ENCODE data around the gene BARX1.
A peak's percentile ranks its signal among the peaks of the same experiment; 100 is the strongest.

The BARX1 gene

DNA sequence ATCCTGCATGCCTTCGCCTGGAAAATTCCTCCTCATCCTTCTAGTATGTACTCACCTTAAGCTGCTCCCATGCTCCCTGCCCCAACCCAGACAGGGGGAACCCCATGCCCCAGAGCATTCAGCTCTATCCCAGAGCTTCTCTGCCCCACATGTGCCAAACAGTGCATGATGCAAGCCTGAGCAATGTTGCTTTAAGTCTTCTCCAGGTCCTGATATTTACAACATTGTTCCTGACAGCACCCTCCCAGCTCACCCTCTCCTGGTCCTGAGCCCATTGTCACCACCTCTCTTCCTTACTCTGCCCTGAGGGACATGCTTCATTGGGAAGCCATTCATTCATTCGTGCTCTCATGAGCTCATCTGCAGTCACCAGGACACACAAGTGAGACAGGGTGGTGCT is 23.4 kb upstream of the BARX1 start (continued):
- TF ChIP-seq ZNF341 (tag by site-specific recombination; IDR thresholded peaks at IDR 0.05; ENCODE audit: low read depth) (no peak), ZBTB21 (tag by site-specific recombination; IDR thresholded peaks at IDR 0.05) (no peak), ZNF701 (tag by site-specific recombination; IDR thresholded peaks at IDR 0.05) (no peak), ZNF223 (tag by site-specific recombination; IDR thresholded peaks at IDR 0.05) (no peak), BCL11B (tag by site-specific recombination; IDR thresholded peaks at IDR 0.05; ENCODE audit: low read depth) (no peak), ZBTB8A (tag by site-specific recombination; IDR thresholded peaks at IDR 0.05) (no peak)
- TF ChIP-seq, protein P1, sequence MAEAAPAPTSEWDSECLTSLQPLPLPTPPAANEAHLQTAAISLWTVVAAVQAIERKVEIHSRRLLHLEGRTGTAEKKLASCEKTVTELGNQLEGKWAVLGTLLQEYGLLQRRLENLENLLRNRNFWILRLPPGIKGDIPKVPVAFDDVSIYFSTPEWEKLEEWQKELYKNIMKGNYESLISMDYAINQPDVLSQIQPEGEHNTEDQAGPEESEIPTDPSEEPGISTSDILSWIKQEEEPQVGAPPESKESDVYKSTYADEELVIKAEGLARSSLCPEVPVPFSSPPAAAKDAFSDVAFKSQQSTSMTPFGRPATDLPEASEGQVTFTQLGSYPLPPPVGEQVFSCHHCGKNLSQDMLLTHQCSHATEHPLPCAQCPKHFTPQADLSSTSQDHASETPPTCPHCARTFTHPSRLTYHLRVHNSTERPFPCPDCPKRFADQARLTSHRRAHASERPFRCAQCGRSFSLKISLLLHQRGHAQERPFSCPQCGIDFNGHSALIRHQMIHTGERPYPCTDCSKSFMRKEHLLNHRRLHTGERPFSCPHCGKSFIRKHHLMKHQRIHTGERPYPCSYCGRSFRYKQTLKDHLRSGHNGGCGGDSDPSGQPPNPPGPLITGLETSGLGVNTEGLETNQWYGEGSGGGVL (tag by site-specific recombination; IDR thresholded peaks at IDR 0.05): peak; percentile 72

DNA sequence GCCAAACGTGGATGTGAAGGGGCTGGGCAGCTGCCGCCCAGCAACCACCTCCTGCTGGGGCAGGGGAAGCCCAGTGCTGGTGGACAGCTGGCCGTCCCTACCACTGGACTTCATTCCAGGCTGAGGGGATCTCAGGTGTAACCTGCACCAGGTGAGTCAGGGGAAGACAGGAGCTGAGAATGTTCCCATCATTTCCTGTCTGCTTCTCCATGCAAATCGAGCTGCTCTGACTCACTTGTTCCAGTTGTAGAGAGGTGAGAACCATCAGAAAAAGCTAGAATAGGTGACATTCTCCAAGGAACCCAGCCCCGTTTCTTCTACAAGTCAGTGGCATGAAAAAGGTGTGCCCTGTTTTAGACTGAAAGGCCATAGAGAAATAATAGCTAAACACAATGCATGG is 21.8 kb upstream of the BARX1 start:
- H3K36me3 ChIP-seq (ENCODE audit: control insufficient read depth in 2 of 2, insufficient read depth in 1 of 2, low read length in 2 of 2): no peaks in the 10 kb centered on the region
- H3K27ac ChIP-seq (ENCODE audit: extremely low read depth, low read depth, low read length): no peak overlapping the region
- ChIA-PET POLR2A (no interaction called here), CTCF (interaction anchor here (0.7 to 1.0 kb wide), 4 partner anchors 18 to 236 kb away, joined by 3 to 5 read pairs (median 4); no protein-coding TSS in a partner anchor)
- TF ChIP-seq, protein P2, sequence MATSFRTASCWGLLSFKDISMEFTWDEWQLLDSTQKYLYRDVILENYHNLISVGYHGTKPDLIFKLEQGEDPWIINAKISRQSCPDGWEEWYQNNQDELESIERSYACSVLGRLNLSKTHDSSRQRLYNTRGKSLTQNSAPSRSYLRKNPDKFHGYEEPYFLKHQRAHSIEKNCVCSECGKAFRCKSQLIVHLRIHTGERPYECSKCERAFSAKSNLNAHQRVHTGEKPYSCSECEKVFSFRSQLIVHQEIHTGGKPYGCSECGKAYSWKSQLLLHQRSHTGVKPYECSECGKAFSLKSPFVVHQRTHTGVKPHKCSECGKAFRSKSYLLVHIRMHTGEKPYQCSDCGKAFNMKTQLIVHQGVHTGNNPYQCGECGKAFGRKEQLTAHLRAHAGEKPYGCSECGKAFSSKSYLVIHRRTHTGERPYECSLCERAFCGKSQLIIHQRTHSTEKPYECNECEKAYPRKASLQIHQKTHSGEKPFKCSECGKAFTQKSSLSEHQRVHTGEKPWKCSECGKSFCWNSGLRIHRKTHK (tag by site-specific recombination; IDR thresholded peaks at IDR 0.05): no peak
- TF ChIP-seq ZNF155 (tag by site-specific recombination; IDR thresholded peaks at IDR 0.05) (no peak), ZNF707 (tag by site-specific recombination; IDR thresholded peaks at IDR 0.05) (no peak), ZNF600 (tag by site-specific recombination; IDR thresholded peaks at IDR 0.05) (no peak), ZNF214 (tag by site-specific recombination; IDR thresholded peaks at IDR 0.05; ENCODE audit: borderline replicate concordance) (no peak)
- H3K9me3 ChIP-seq (ENCODE audit: control insufficient read depth, insufficient read depth, low read depth, low read length): no peaks in the 10 kb centered on the region
- H3K4me3 ChIP-seq (ENCODE audit: low read depth, low read length): no peak overlapping the region
- H3K4me1 ChIP-seq (ENCODE audit: control insufficient read depth, insufficient read depth, low read length): no peaks in the 10 kb centered on the region

DNA sequence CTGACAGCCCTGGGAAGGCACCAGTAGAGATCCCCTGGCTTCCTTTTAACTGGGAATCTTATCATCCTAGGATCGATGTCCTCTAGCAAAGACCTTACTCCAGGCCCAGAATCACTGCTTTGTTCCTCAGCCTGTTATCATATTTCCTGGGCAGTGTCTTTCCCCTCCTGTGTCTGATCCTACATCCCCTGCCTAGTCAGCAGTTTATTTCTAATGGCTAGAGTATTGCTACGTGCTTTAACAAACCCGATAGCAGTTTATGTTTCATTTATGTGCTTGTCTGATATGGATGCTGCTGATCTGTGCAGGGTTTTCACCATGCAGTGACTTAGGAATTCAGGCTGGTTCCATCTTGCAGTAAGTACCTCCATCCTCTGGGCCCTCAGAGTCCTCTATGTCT is 20.9 kb upstream of the BARX1 start:
- Histone ChIP-seq H3K36me3 (ENCODE audit: control insufficient read depth in 2 of 2, insufficient read depth in 1 of 2, low read length in 2 of 2) (no peaks in the 10 kb centered on the region), H3K27ac (ENCODE audit: extremely low read depth, low read depth, low read length) (no peak overlapping the region), H3K4me3 (ENCODE audit: low read depth, low read length) (no peak overlapping the region), H3K4me1 (ENCODE audit: control insufficient read depth, insufficient read depth, low read length) (no peaks in the 10 kb centered on the region), H3K9me3 (ENCODE audit: control insufficient read depth, insufficient read depth, low read depth, low read length) (no peaks in the 10 kb centered on the region)
- ChIA-PET POLR2A (no interaction called here), CTCF (no interaction called here)
- no peak for TF ChIP-seq ZNF426 (tag by site-specific recombination; IDR thresholded peaks at IDR 0.05)
- no peak for TF ChIP-seq ZNF658 (tag by site-specific recombination; IDR thresholded peaks at IDR 0.05)
- TF ChIP-seq ZNF776 (tag by site-specific recombination; IDR thresholded peaks at IDR 0.05; ENCODE audit: borderline replicate concordance): no peak
- TF ChIP-seq ZNF274 (IDR thresholded peaks at IDR 0.05; ENCODE audit: low read length): no peak
- TF ChIP-seq ZNF274 (tag by site-specific recombination; IDR thresholded peaks at IDR 0.05; ENCODE audit: borderline replicate concordance): no peak
- no peak for TF ChIP-seq WT1 (tag by site-specific recombination; IDR thresholded peaks at IDR 0.05)
- TF ChIP-seq ZNF473 (tag by site-specific recombination; IDR thresholded peaks at IDR 0.05): no peak
- TF ChIP-seq ZBTB17 (tag by site-specific recombination; IDR thresholded peaks at IDR 0.05): no peak
- no peak for TF ChIP-seq GLI4 (tag by site-specific recombination; IDR thresholded peaks at IDR 0.05)
- TF ChIP-seq ZNF138 (tag by site-specific recombination; IDR thresholded peaks at IDR 0.05; ENCODE audit: borderline replicate concordance): no peak
- TF ChIP-seq ZFP69B (tag by site-specific recombination; IDR thresholded peaks at IDR 0.05): no peak
- no peak for TF ChIP-seq ZNF423 (tag by site-specific recombination; IDR thresholded peaks at IDR 0.05)
- no peak for TF ChIP-seq ZNF133 (tag by site-specific recombination; IDR thresholded peaks at IDR 0.05)
- no peak for TF ChIP-seq ZXDB (tag by site-specific recombination; IDR thresholded peaks at IDR 0.05)
